SKM-1 treated with dmso at 0.1 percent for 144 hours (cell line): ENCODE data around the gene RAD18.

Source experiments
- DNase-seq: peaks from one replicate; lab custom pipeline; 2025; ENCODE audit not compliant: unreplicated experiment; lab: John Stamatoyannopoulos, UW

Gene RAD18

DNA sequence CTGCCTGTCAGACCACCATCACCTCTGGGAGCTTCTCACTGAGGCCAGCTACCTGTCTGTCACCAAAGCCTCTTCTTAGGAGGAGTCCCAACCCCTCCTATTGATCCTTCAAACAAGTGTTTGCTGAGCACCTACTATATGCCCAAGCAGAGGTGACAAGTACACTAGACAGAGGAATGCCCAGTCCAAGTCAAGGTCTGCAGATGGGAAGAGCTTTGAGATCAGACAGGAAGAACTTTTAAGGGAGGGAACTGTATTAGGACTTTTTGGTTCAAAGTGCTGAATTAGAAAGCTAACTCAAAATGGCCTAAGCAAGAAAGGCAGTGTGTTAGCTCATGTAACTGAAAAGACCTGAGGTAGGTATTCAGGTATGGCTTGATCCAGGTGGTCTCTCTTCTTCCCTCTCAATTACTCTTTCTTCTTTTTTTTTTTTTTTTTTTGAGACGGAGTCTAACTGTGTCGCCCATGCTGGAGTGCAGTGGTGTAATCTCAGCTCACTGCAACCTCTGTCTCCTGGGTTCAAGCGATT, 3.6 kb upstream of the RAD18 start:
- no peak for DNase-seq

- DNase-seq = no peak
Measured at GRCh38 chr3:8966150-8966819, 3.0 kb upstream of the RAD18 start.

- DNase-seq = no peak
Measured at GRCh38 chr3:8964436-8965370, 1.4 kb upstream of the RAD18 start.

- no peak for DNase-seq
Measured at GRCh38 chr3:8962226-8962861, 928 bp downstream of the RAD18 start.

DNA sequence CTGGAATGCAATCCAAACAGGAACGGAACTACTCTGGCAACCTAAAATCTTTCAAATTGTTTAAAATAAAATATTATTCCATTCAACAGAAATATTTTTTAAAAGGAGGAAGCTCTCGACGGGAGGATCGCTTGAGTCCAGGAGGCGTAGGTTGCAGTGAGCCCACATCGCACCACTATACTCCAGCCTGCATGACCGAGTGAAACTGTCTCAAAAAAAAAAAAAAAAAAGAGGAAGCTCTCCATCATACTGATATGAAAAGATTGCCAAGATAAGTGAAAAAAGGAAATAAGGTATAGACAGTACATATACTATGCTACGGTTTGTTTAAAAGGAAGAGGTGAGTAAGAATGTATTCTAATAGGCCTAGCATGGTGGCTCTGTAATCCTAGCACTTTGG, 3.6 kb downstream of the RAD18 start:
- no peak for DNase-seq

GRCh38 chr3:8954938-8955763, 8.1 kb downstream of the RAD18 start:
- no peak for DNase-seq

- DNase-seq = no peak
Measured at GRCh38 chr3:8953313-8953712, 10.0 kb downstream of the RAD18 start.

DNA sequence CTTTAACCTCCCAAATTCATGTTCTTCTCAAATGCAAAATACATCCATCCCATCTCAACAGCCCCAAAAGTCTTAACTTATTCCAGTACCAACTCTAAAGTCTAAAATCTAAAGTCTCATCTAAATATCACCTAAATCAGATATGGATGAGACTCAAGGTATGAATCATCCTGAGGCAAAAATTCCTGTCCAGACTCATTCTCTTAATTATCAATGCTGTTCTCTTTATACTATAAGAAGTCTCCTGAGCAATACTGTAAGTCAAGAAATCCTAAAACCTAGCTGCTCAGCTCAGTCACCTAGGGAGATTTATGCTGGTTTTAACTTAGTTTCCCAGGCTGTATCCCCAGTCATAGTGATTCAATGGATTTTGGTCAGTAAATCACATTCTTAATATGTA, 11.1 kb downstream of the RAD18 start:
- DNase-seq = no peak

- no peak for DNase-seq
Measured at GRCh38 chr3:8945890-8946600, 17.2 kb downstream of the RAD18 start.

GRCh38 chr3:8942746-8943488, 20.4 kb downstream of the RAD18 start:
- no peak for DNase-seq

GRCh38 chr3:8942115-8942514, 21.2 kb downstream of the RAD18 start:
- no peak for DNase-seq

GRCh38 chr3:8938021-8938420, 25.3 kb downstream of the RAD18 start:
- peak; percentile 29 for DNase-seq

DNA sequence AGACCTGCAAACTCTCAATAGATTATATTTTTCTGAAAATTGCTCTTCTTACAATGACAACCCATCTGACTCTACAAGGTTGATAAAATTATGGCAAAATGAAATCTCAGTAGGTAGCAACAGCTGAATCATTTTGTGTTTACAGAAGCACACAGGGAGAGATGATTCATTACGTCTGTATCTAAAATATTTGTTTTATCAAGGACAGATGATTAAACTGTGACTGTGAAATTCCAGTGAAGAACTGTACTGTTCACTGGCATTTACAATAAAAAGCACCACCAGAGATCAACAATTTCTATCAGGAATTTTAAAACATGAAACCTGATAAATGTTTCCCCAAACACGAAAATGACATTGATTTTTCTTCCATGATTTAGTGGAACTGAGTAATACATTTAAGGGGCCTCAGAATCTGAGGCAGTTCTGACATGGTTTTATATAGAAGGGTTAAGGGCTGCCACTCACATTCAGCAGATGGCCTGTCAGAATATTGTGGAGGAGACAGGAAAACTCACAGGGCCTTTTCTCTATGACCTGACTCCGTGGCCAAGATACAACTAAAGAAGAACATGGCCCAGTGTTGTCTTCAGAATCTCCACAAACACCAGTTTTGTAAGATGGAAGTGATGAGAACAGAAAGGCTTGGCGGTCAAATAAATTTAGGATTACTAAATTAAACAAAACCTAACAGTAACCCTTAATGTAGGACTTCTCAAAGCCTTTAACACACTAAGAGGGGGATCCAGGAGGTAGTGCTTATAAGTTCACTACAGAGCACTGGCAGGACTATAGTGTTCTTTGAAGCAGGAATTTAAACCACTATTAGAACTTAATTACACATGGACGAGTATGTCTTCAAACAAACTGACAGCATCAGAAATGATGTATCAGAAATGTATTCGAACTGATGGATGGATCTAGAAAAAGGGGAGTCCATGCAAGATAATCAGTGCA, 25.9 kb downstream of the RAD18 start:
- no peak for DNase-seq

- no peak for DNase-seq
Measured at GRCh38 chr3:8932507-8932906, 30.8 kb downstream of the RAD18 start.

- DNase-seq = no peak
Measured at GRCh38 chr3:8931342-8931741, 31.9 kb downstream of the RAD18 start.

- DNase-seq = no peak
Measured at GRCh38 chr3:8929860-8930259, 33.4 kb downstream of the RAD18 start.

DNA sequence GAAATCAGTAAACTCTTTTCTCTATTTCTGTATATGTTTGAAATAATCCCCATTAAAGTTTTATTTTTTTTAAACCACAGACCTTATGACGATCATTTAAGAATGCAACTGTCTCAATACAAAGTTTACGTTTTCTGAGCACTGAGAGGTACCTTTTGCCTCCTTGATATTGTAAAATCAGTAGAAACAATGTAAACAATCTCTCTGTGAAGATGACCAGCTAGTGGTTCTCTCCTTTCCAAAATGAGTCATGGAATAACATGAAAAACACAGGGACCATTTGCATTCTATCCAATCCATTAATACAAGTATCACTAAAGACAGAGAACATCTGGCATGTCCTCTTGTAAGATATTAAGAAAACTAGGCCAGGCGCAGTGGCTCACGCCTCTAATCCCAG, 48.8 kb downstream of the RAD18 start:
- no peak for DNase-seq

- DNase-seq = no peak
Measured at GRCh38 chr3:8911781-8912180, 51.5 kb downstream of the RAD18 start.
